K562 (cell line): Measurements from ENCODE around the gene HES6. TPM values are rescaled to one million over a fixed set of nuclear protein-coding genes. Genes with fewer than 3 reads are reported as not detected.

ENCODE experiments used
- ATAC-seq: fragments of 200-7000 bp; cut with Tn5 transposase; 3 replicates; pipeline ENCODE4 v1.9.1; 2020; ENCODE audit warnings: moderate library complexity
- BruUV-seq: library from RNA; stranded (reverse); fragments of 400-500 nt; replicated peaks from 2 replicates; lab custom pipeline; 2021; lab: Mats Ljungman, UMichigan
- CTCF ChIA-PET: fragments of 300-600 bp; formaldehyde crosslinking; extraction: SDS; loops from one replicate; lab custom pipeline; 2021; ENCODE audit warnings: low intra/inter-chr PET ratio; lab: Yijun Ruan, JAX
- POLR2A ChIA-PET: fragments of 300-600, 350-650 bp; sonication (Branson Sonifier 250); formaldehyde crosslinking; extraction: SDS; loops from one replicate; lab custom pipeline; 2021; ENCODE audit warnings: antibody characterized with exemption, inconsistent platforms; lab: Yijun Ruan, JAX
- DNase-seq, 4 experiments: peaks; one replicate each; pipeline versions ENCODE4 v3.0.0 to v3.0.0-alpha.2; 2011 to 2018; ENCODE audit warnings: low spot score in 3 of 4, mixed read lengths in 3 of 4; ENCODE audit errors: extremely low read depth in 1 of 4
- FAIRE-seq: peaks from 2 replicates; lab custom pipeline; 2011; peaks lifted over from hg19 to GRCh38; lab: Jason Lieb, UNC
- H2AFZ ChIP-seq: 2 replicates; pipeline ENCODE4 v1.6.0; 2011; ENCODE audit warnings: low read depth, low read length, control low read depth, inconsistent platforms
- H3K27ac ChIP-seq: fragments of 200-600 bp; 3 replicates; pipeline ENCODE4 v1.8.0; 2011; ENCODE audit warnings: low read depth, mild to moderate bottlenecking, control low read depth, inconsistent platforms, low read length, moderate library complexity, mixed read lengths; ENCODE audit errors: extremely low read depth
- H3K27me3 ChIP-seq, 2 experiments: fragments of 300-600 bp in 1 of 2; 2 replicates in 1 of 2; 3 replicates in 1 of 2; pipeline versions ENCODE4 v1.6.0 to v1.8.0; 2011; ENCODE audit warnings: inconsistent platforms in 2 of 2, low read length in 2 of 2, mild to moderate bottlenecking in 1 of 2, mixed read lengths in 1 of 2, moderate library complexity in 1 of 2; ENCODE audit not compliant: control insufficient read depth in 2 of 2, insufficient read depth in 2 of 2
- H3K36me3 ChIP-seq: fragments of 300-600 bp; 3 replicates; pipeline ENCODE4 v1.8.0; 2011; ENCODE audit warnings: mild to moderate bottlenecking, low read length, inconsistent platforms; ENCODE audit not compliant: control insufficient read depth, insufficient read depth
- H3K4me1 ChIP-seq, 2 experiments: fragments of 200-600 bp in 1 of 2; replicated peaks in 1 of 2; 2 replicates in 1 of 2; 3 replicates in 1 of 2; pipeline versions ENCODE4 v1.5.1 to v1.8.0; 2011; ENCODE audit warnings: inconsistent platforms in 2 of 2, low read length in 2 of 2, mild to moderate bottlenecking in 1 of 2, mixed read lengths in 1 of 2, moderate library complexity in 1 of 2; ENCODE audit not compliant: control insufficient read depth in 2 of 2, insufficient read depth in 2 of 2
- H3K4me2 ChIP-seq: 2 replicates; pipeline ENCODE4 v1.6.1; 2011; ENCODE audit warnings: low read length, control low read depth, inconsistent platforms, mixed read lengths; ENCODE audit not compliant: insufficient read depth
- H3K4me3 ChIP-seq: fragments of 200-600 bp; sonication (generic), shearing (Covaris generic); 2 replicates; pipeline ENCODE4 v1.5.1; 2016; ENCODE audit warnings: control low read depth, inconsistent platforms
- H3K79me2 ChIP-seq: fragments of 200-600 bp; 3 replicates; pipeline ENCODE4 v1.8.0; 2011; ENCODE audit warnings: low read length, inconsistent platforms; ENCODE audit not compliant: control insufficient read depth, insufficient read depth
- H3K9ac ChIP-seq, 2 experiments: 2 replicates each; pipeline versions ENCODE4 v1.6.0 to v1.6.1; 2011; ENCODE audit warnings: low read depth in 2 of 2, low read length in 2 of 2, control low read depth in 1 of 2, inconsistent platforms in 1 of 2, mild to moderate bottlenecking in 1 of 2, mixed read lengths in 1 of 2; ENCODE audit not compliant: insufficient read depth in 1 of 2
- H3K9me1 ChIP-seq: one replicate; pipeline ENCODE4 v1.6.0; 2011; ENCODE audit warnings: inconsistent platforms, mild to moderate bottlenecking, low read length, moderate library complexity; ENCODE audit not compliant: control insufficient read depth, insufficient read depth
- H3K9me3 ChIP-seq: replicated peaks from 2 replicates; pipeline ENCODE4 v1.5.1; 2011; ENCODE audit warnings: low read depth, low read length, inconsistent platforms; ENCODE audit not compliant: control insufficient read depth, insufficient read depth
- H4K20me1 ChIP-seq: replicated peaks from 2 replicates; pipeline ENCODE4 v1.6.1; 2011; ENCODE audit warnings: low read length, inconsistent platforms, mixed read lengths; ENCODE audit not compliant: control insufficient read depth, insufficient read depth
- JUN ChIP-seq, 2 experiments: sonication (generic) in 1 of 2; formaldehyde crosslinking in 1 of 2; IDR thresholded peaks; 2 replicates each; pipeline versions ENCODE4 v1.6.1 to v1.8.0; 2012 to 2022; ENCODE audit warnings: borderline replicate concordance in 2 of 2, mild to moderate bottlenecking in 2 of 2, improper control_type of control experiment in 1 of 2, low read depth in 1 of 2, low read length in 1 of 2, missing genetic modification reagents in 1 of 2
- MNT ChIP-seq, 2 experiments: fragments of 450-650 bp; conservative IDR thresholded peaks; 2 replicates each; pipeline ENCODE4 v1.6.1; 2017; ENCODE audit warnings: mild to moderate bottlenecking in 2 of 2, moderate library complexity in 2 of 2
- TSC22D4 ChIP-seq: fragments of 450-650 bp; IDR thresholded peaks from 2 replicates; pipeline ENCODE4 v1.6.1; 2016; ENCODE audit warnings: missing genetic modification characterization, missing biosample characterization, control low read depth
- ZBED1 ChIP-seq: IDR thresholded peaks from 2 replicates; pipeline ENCODE4 v1.6.1; 2014
- ZNF197 ChIP-seq: fragments of 200-800 bp; sonication (Bioruptor generic); IDR thresholded peaks from 2 replicates; pipeline ENCODE4 v1.6.1; 2016; ENCODE audit warnings: low read depth, missing genetic modification characterization, missing compliant biosample characterization
- ZNF766 ChIP-seq: fragments of 200-800 bp; sonication (Bioruptor generic); conservative IDR thresholded peaks from 2 replicates; pipeline ENCODE4 v1.6.1; 2016; ENCODE audit warnings: missing genetic modification characterization, missing compliant biosample characterization
- WGBS: fragments of 100-300 bp; shearing (Covaris generic); methylation state at CpG from one replicate; pipeline ENCODE4 v1.1.6; 2016; ENCODE audit warnings: low coverage, mixed read lengths; ENCODE audit not compliant: insufficient coverage; ENCODE audit errors: missing lambda C conversion rate; 5-methylcytosine and 5-hydroxymethylcytosine counted together
- in situ Hi-C: fragments of 300-500 bp; cut with MboI; formaldehyde crosslinking; loops from 4 replicates; pipeline ENCODE4 v1.15.0; 2018; ENCODE audit warnings: inconsistent platforms, mixed read lengths
- intact Hi-C: fragments of 100-400 bp; cut with micrococcal nuclease; formaldehyde crosslinking; loops from 2 replicates; pipeline ENCODE4 v1.14.2; 2022
- polyA plus RNA-seq, 8 experiments: library from polyadenylated mRNA; depleted of rRNA in 4 of 8; stranded (reverse) in 5 of 8; unstranded in 3 of 8; fragments of >200 nt; fragmentation: Nextera tagmentation in 2 of 8; fragmentation: Illumina TruSeq in 1 of 8; extraction: Ambion mirVana in 2 of 8; extraction: Trizol in 1 of 8; gene quantifications; 2 replicates each; pipeline versions ENCODE4 v1.2.1 to v1.2.3, GENCODE V29; 2011 to 2014; ENCODE audit warnings: inconsistent platforms in 1 of 8, missing spikeins in 1 of 8
- total RNA-seq, 7 experiments: library from RNA; depleted of rRNA in 6 of 7; stranded (reverse); fragments of >200 nt in 6 of 7; fragmentation: Illumina TruSeq in 2 of 7; extraction: Trizol in 2 of 7; gene quantifications; 2 replicates each; pipeline versions ENCODE4 v1.2.1 to v1.2.3, GENCODE V29; 2011 to 2021; ENCODE audit warnings: low replicate concordance in 1 of 7
- TF ChIP-seq, protein P1 (sequence below): IDR thresholded peaks from 2 replicates; pipeline ENCODE4 v1.6.1; 2016; ENCODE audit warnings: missing genetic modification characterization, missing compliant biosample characterization

The HES6 gene
- total and polyA plus RNA-seq, 9 of the 15 experiments (the other 6 are each of a cell fraction or from before 2014, with no cell fraction given): 6.2 to 133 (median 29.2) TPM

GRCh38 chr2:238242731-238243495 lies 3.1 kb upstream of the HES6 start:
- no peaks in the 10 kb centered on the region for H3K9me1 ChIP-seq
- no peak for DNase-seq
- H3K9me3 ChIP-seq: no peaks in the 10 kb centered on the region
- peaks cover 10 to 32% of the 10 kb centered on the region in 2 experiments for H3K4me1 ChIP-seq
- no peak overlapping the region for H2AFZ ChIP-seq
- intact Hi-C loops: no loop called here
- 68% methylated on average over 6 of the region's 7 CpGs for WGBS
- H3K4me2 ChIP-seq: no peak overlapping the region
- no peak overlapping the region for H3K4me3 ChIP-seq
- no peak for FAIRE-seq
- TF ChIP-seq ZNF766 (no peak), MNT (conservative IDR thresholded peaks at IDR 0.05) (no peak), ZBED1 (no peak), TSC22D4 (tag) (no peak), ZNF197 (CRISPR knock-in tag) (no peak), JUN (IDR thresholded peaks at IDR 0.05; ENCODE audit: borderline replicate concordance, low read depth, low read length) (no peak), JUN (CRISPR knock-in tag; IDR thresholded peaks at IDR 0.05; ENCODE audit: borderline replicate concordance) (no peak)
- TF ChIP-seq, protein P1, sequence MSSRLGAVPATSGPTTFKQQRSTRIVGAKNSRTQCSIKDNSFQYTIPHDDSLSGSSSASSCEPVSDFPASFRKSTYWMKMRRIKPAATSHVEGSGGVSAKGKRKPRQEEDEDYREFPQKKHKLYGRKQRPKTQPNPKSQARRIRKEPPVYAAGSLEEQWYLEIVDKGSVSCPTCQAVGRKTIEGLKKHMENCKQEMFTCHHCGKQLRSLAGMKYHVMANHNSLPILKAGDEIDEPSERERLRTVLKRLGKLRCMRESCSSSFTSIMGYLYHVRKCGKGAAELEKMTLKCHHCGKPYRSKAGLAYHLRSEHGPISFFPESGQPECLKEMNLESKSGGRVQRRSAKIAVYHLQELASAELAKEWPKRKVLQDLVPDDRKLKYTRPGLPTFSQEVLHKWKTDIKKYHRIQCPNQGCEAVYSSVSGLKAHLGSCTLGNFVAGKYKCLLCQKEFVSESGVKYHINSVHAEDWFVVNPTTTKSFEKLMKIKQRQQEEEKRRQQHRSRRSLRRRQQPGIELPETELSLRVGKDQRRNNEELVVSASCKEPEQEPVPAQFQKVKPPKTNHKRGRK (tag): no peak
- TF ChIP-seq, all 486 proteins: peak for 0
- in situ Hi-C loops: no loop called here
- Histone ChIP-seq H3K36me3 (peaks cover 21% of the 10 kb centered on the region; the same call in 2 of the 3 replicates), H3K79me2 (peaks cover 19% of the 10 kb centered on the region), H3K27me3 (no peaks in the 10 kb centered on the region), H4K20me1 (no peaks in the 10 kb centered on the region), H3K9ac (no peak overlapping the region), H3K27ac (no peak overlapping the region)
- no peak for ATAC-seq
- ChIA-PET CTCF (interaction anchor here (1.1 kb wide), 1 partner anchor 83 kb away, joined by 3 read pairs; no protein-coding TSS in a partner anchor), POLR2A (interaction anchor here (0.6 kb wide), 2 partner anchors 497 to 1906 kb away, joined by 3 to 4 read pairs; no protein-coding TSS in a partner anchor)
- BruUV-seq: no TSS peak
